ENCODE measurements around the gene CCDC194.

CCDC194 gene

GRCh38 chr19:17409990-17410389, 16.0 kb upstream of the CCDC194 start:
- no peak overlapping the region for H3K27ac ChIP-seq (ENCODE audit: extremely low read depth, low read depth, low read length)
- no peaks in the 10 kb centered on the region for H3K9me3 ChIP-seq (ENCODE audit: control insufficient read depth, insufficient read depth, low read depth, low read length)
- POLR2A ChIA-PET: interaction anchor here (1.7 kb wide), 1 partner anchor 10 kb away, joined by 9 read pairs; the partner anchor contains the start of gene MVB12A
- H3K36me3 ChIP-seq (ENCODE audit: control insufficient read depth in 2 of 2, insufficient read depth in 1 of 2, low read length in 2 of 2): no peaks in the 10 kb centered on the region
- H3K4me3 ChIP-seq (ENCODE audit: low read depth, low read length): no peak overlapping the region
- CTCF ChIA-PET: interaction anchor here (0.6 kb wide), 1 partner anchor 443 kb away, joined by 4 read pairs; no protein-coding TSS in a partner anchor
- no peaks in the 10 kb centered on the region for H3K4me1 ChIP-seq (ENCODE audit: control insufficient read depth, insufficient read depth, low read length)
- no peak for TF ChIP-seq GLI4 (tag by site-specific recombination; IDR thresholded peaks at IDR 0.05)
- TF ChIP-seq ZNF280D (tag by site-specific recombination; IDR thresholded peaks at IDR 0.05): no peak
- TF ChIP-seq ZBTB21 (tag by site-specific recombination; IDR thresholded peaks at IDR 0.05): no peak
- TF ChIP-seq SETDB1 (IDR thresholded peaks at IDR 0.05; ENCODE audit: insufficient read length, low read length): no peak
- no peak for TF ChIP-seq ZNF433 (tag by site-specific recombination; IDR thresholded peaks at IDR 0.05; ENCODE audit: low read depth)
- no peak for TF ChIP-seq ZNF19 (tag by site-specific recombination; IDR thresholded peaks at IDR 0.05; ENCODE audit: low read depth)

- Histone ChIP-seq H3K36me3 (ENCODE audit: control insufficient read depth in 2 of 2, insufficient read depth in 1 of 2, low read length in 2 of 2) (no peaks in the 10 kb centered on the region), H3K9me3 (ENCODE audit: control insufficient read depth, insufficient read depth, low read depth, low read length) (no peaks in the 10 kb centered on the region), H3K4me1 (ENCODE audit: control insufficient read depth, insufficient read depth, low read length) (no peaks in the 10 kb centered on the region), H3K27ac (ENCODE audit: extremely low read depth, low read depth, low read length) (no peak overlapping the region), H3K4me3 (ENCODE audit: low read depth, low read length) (no peak overlapping the region)
- CTCF ChIA-PET: interaction anchor here (0.6 to 1.5 kb wide), 2 partner anchors 35 to 309 kb away, joined by 5 to 6 read pairs; no protein-coding TSS in a partner anchor
- TF ChIP-seq HOXC10 (CRISPR knock-in tag; IDR thresholded peaks at IDR 0.05): no peak
- no peak for TF ChIP-seq ZNF362 (tag by site-specific recombination; IDR thresholded peaks at IDR 0.05)
- TF ChIP-seq ZNF155 (tag by site-specific recombination; IDR thresholded peaks at IDR 0.05): no peak
- TF ChIP-seq ZNF645 (tag by site-specific recombination; IDR thresholded peaks at IDR 0.05): no peak
- no peak for TF ChIP-seq ZNF701 (tag by site-specific recombination; IDR thresholded peaks at IDR 0.05)
- no peak for TF ChIP-seq ZSCAN5A (tag by site-specific recombination; IDR thresholded peaks at IDR 0.05)
- TF ChIP-seq ZNF660 (tag by site-specific recombination; IDR thresholded peaks at IDR 0.05): peak; percentile 61; the same call in 1 of the 2 replicates
- no peak for TF ChIP-seq REPIN1 (tag by site-specific recombination; IDR thresholded peaks at IDR 0.05; ENCODE audit: low read depth)
- no peak for TF ChIP-seq KLF7 (tag by site-specific recombination; IDR thresholded peaks at IDR 0.05; ENCODE audit: borderline replicate concordance)
- POLR2A ChIA-PET: interaction anchor here (2.1 kb wide), 1 partner anchor 13 kb away, joined by 9 read pairs; the partner anchor contains the start of gene MVB12A
These were observed 12.8 kb upstream of the CCDC194 start for GRCh38 chr19:17406887-17407196.
